OCI-LY7 (cell line): ENCODE data around the gene CHST11. TPM values are rescaled to one million over a fixed set of nuclear protein-coding genes. Genes with fewer than 3 reads are reported as not detected.

Source experiments
- BruUV-seq: library from RNA; stranded (reverse); fragments of 400-500 nt; replicated peaks from 2 replicates; lab custom pipeline; 2021; lab: Mats Ljungman, UMichigan
- CTCF ChIA-PET: fragments of 300-600 bp; sonication (Branson Sonifier 250); formaldehyde crosslinking; loops from one replicate; lab custom pipeline; 2022; ENCODE audit warnings: antibody characterized with exemption; ENCODE audit not compliant: unreplicated experiment; lab: Charles Lee
- POLR2A ChIA-PET: fragments of 300-600 bp; sonication (Branson Sonifier 250); formaldehyde crosslinking; loops from one replicate; lab custom pipeline; 2022; ENCODE audit warnings: antibody characterized with exemption; lab: Charles Lee
- DNase-seq: peaks from one replicate; pipeline ENCODE4 v3.0.0-alpha.2; 2015; ENCODE audit warnings: low spot score
- H2AFZ ChIP-seq: fragments of 200-600 bp; sonication (generic), shearing (Covaris generic); 2 replicates; pipeline ENCODE4 v1.6.1; 2014; ENCODE audit warnings: mild to moderate bottlenecking, antibody characterized with exemption, low read length, moderate library complexity
- H3K27ac ChIP-seq: fragments of 200-600 bp; sonication (generic); 2 replicates; pipeline ENCODE4 v1.5.1; 2014; ENCODE audit warnings: mixed run types, low read depth, mild to moderate bottlenecking, moderate library complexity, low read length, inconsistent platforms; ENCODE audit not compliant: poor library complexity, severe bottlenecking
- H3K36me3 ChIP-seq: fragments of 200-600 bp; sonication (generic); 2 replicates; pipeline ENCODE4 v1.6.1; 2014; ENCODE audit warnings: mild to moderate bottlenecking, antibody characterized with exemption, low read length, moderate library complexity, mixed read lengths; ENCODE audit not compliant: insufficient read depth
- H3K4me1 ChIP-seq: fragments of 200-600 bp; sonication (generic); 2 replicates; pipeline ENCODE4 v1.5.1; 2014; ENCODE audit warnings: mild to moderate bottlenecking, low read length; ENCODE audit not compliant: insufficient read depth, poor library complexity, severe bottlenecking
- H3K4me2 ChIP-seq: fragments of 200-600 bp; sonication (generic); 2 replicates; pipeline ENCODE4 v1.6.1; 2014; ENCODE audit warnings: mild to moderate bottlenecking, low read length
- H3K4me3 ChIP-seq: fragments of 200-600 bp; sonication (generic); 2 replicates; pipeline ENCODE4 v1.5.1; 2014; ENCODE audit warnings: mild to moderate bottlenecking, low read depth, low read length; ENCODE audit not compliant: poor library complexity, severe bottlenecking
- H3K79me2 ChIP-seq: fragments of 200-600 bp; sonication (generic); 2 replicates; pipeline ENCODE4 v1.6.1; 2016; ENCODE audit warnings: low read depth, mild to moderate bottlenecking, low read length, moderate library complexity, mixed read lengths; ENCODE audit not compliant: insufficient read depth
- H3K9me2 ChIP-seq: fragments of 200-600 bp; sonication (generic); 2 replicates; pipeline ENCODE4 v1.6.1; 2016; ENCODE audit warnings: mild to moderate bottlenecking, low read length, mixed read lengths; ENCODE audit not compliant: insufficient read depth
- H3K9me3 ChIP-seq: fragments of 200-600 bp; sonication (generic); 2 replicates; pipeline ENCODE4 v1.6.1; 2014; ENCODE audit warnings: mild to moderate bottlenecking, mixed run types, low read length, mixed read lengths
- H4K20me1 ChIP-seq: fragments of 200-600 bp; sonication (generic); 2 replicates; pipeline ENCODE4 v1.6.1; 2014; ENCODE audit warnings: mild to moderate bottlenecking, antibody characterized with exemption, low read length, moderate library complexity, mixed read lengths; ENCODE audit not compliant: insufficient read depth
- CTCF ChIP-seq: fragments of 200-600 bp; sonication (generic); conservative IDR thresholded peaks from 2 replicates; pipeline ENCODE4 v1.5.1; 2014; ENCODE audit warnings: mild to moderate bottlenecking, antibody characterized with exemption, low read length, moderate library complexity, mixed read lengths
- EZH2phosphoT487 ChIP-seq: fragments of 200-600 bp; sonication (generic); IDR thresholded peaks from 2 replicates; pipeline ENCODE4 v1.6.1; 2018; ENCODE audit warnings: low read depth, borderline replicate concordance, mild to moderate bottlenecking, mixed run types, antibody characterized with exemption, low read length, moderate library complexity, mixed read lengths
- intact Hi-C: fragments of 100-400 bp; cut with micrococcal nuclease; formaldehyde crosslinking; loops from one replicate; pipeline ENCODE4 v1.10.0; 2022; ENCODE audit not compliant: unreplicated experiment
- total RNA-seq, 2 experiments: library from RNA; depleted of rRNA in 1 of 2; stranded (reverse); fragments of >200 nt in 1 of 2; shearing (Covaris generic) in 1 of 2; gene quantifications; 2 replicates each; pipeline ENCODE4 v1.2.3, GENCODE V29; 2014 to 2022

Gene CHST11
- total RNA-seq, 2 experiments from 2014 or later: 15.2 to 41.6 TPM

- ChIA-PET CTCF (no interaction called here), POLR2A (interaction anchor here (1.7 kb wide), 1 partner anchor 16 kb away, joined by 5 read pairs; no protein-coding TSS in a partner anchor)
- no peak overlapping the region for H3K27ac ChIP-seq
- no TSS peak for BruUV-seq
- peaks cover 9% of the 10 kb centered on the region; the same call in 1 of the 2 replicates for H3K36me3 ChIP-seq
- H3K4me1 ChIP-seq: peaks cover 70% of the 10 kb centered on the region
- no peak overlapping the region for H2AFZ ChIP-seq
- no peak for TF ChIP-seq CTCF
- TF ChIP-seq EZH2phosphoT487: no peak
- peak overlapping the region; percentile 69; the same call in 1 of the 2 replicates for H3K4me2 ChIP-seq
- no peaks in the 10 kb centered on the region for H4K20me1 ChIP-seq
- H3K9me3 ChIP-seq: no peaks in the 10 kb centered on the region
- H3K9me2 ChIP-seq: no peaks in the 10 kb centered on the region
- no peak for DNase-seq
- intact Hi-C loops: loop anchor here (5.0 kb wide), 1 partner anchor 141 kb away; the partner anchor contains the start of gene CHST11
- no peak overlapping the region for H3K4me3 ChIP-seq
- H3K79me2 ChIP-seq: peaks cover 31% of the 10 kb centered on the region; the same call in 1 of the 2 replicates
Observed at GRCh38 chr12:104598342-104599271, 141.9 kb downstream of the CHST11 start.

GRCh38 chr12:104599272-104600035, 142.7 kb downstream of the CHST11 start:
- no peak overlapping the region for H3K4me3 ChIP-seq
- peaks cover 79% of the 10 kb centered on the region for H3K4me1 ChIP-seq
- H4K20me1 ChIP-seq: no peaks in the 10 kb centered on the region
- no peak for DNase-seq
- POLR2A ChIA-PET: interaction anchor here (1.7 kb wide), 1 partner anchor 17 kb away, joined by 5 read pairs; no protein-coding TSS in a partner anchor
- no peaks in the 10 kb centered on the region for H3K9me3 ChIP-seq
- CTCF ChIA-PET: no interaction called here
- intact Hi-C loops: loop anchor here (5.0 kb wide), 1 partner anchor 142 kb away; the partner anchor contains the start of gene CHST11
- H3K79me2 ChIP-seq: peaks cover 31% of the 10 kb centered on the region; the same call in 1 of the 2 replicates
- H3K27ac ChIP-seq: no peak overlapping the region
- H3K4me2 ChIP-seq: no peak overlapping the region
- TF ChIP-seq CTCF: no peak
- no peak for TF ChIP-seq EZH2phosphoT487
- H2AFZ ChIP-seq: no peak overlapping the region
- H3K9me2 ChIP-seq: no peaks in the 10 kb centered on the region
- no TSS peak for BruUV-seq
- peaks cover 9% of the 10 kb centered on the region; the same call in 1 of the 2 replicates for H3K36me3 ChIP-seq
